RWPE2 (cell line): Measurements from ENCODE around the gene EIF2B2.

Experiments
- ATAC-seq: fragments of 200-7000 bp; cut with Tn5 transposase; 3 replicates; pipeline ENCODE4 v1.9.1; 2021; ENCODE audit warnings: low read depth
- DNase-seq: peaks from one replicate; pipeline ENCODE4 v3.0.0-alpha.2; 2020; ENCODE audit warnings: low spot score
- H3K27ac ChIP-seq: fragments of 450-650 bp; 2 replicates; pipeline ENCODE4 v1.5.1; 2017; ENCODE audit warnings: mild to moderate bottlenecking; ENCODE audit not compliant: poor library complexity, severe bottlenecking
- H3K27me3 ChIP-seq: fragments of 250-450 bp; sonication (Bioruptor Pico); 2 replicates; pipeline ENCODE4 v1.5.1; 2021; ENCODE audit warnings: mild to moderate bottlenecking, moderate library complexity; ENCODE audit not compliant: insufficient read depth, poor library complexity, severe bottlenecking
- H3K36me3 ChIP-seq: fragments of 250-450 bp; sonication (Bioruptor Pico); 2 replicates; pipeline ENCODE4 v1.5.1; 2020; ENCODE audit warnings: low read depth, mild to moderate bottlenecking, moderate library complexity
- H3K4me1 ChIP-seq: fragments of 250-450 bp; sonication (Bioruptor Pico); 2 replicates; pipeline ENCODE4 v1.5.1; 2021; ENCODE audit warnings: mild to moderate bottlenecking, moderate library complexity; ENCODE audit not compliant: insufficient read depth, poor library complexity, severe bottlenecking
- H3K4me3 ChIP-seq: fragments of 250-450 bp; sonication (Bioruptor Pico); 2 replicates; pipeline ENCODE4 v1.5.1; 2021; ENCODE audit warnings: mild to moderate bottlenecking, moderate library complexity; ENCODE audit not compliant: severe bottlenecking
- H3K9me3 ChIP-seq: fragments of 250-450 bp; sonication (Bioruptor Pico); 2 replicates; pipeline ENCODE4 v1.5.1; 2021; ENCODE audit warnings: mild to moderate bottlenecking, moderate library complexity; ENCODE audit not compliant: severe bottlenecking
- TF ChIP-seq, protein P1 (sequence below): fragments of 450-650 bp; IDR thresholded peaks from one replicate; pipeline ENCODE4 v1.5.1; 2017; ENCODE audit warnings: mild to moderate bottlenecking, moderate library complexity; ENCODE audit not compliant: poor library complexity, severe bottlenecking

The EIF2B2 gene

DNA sequence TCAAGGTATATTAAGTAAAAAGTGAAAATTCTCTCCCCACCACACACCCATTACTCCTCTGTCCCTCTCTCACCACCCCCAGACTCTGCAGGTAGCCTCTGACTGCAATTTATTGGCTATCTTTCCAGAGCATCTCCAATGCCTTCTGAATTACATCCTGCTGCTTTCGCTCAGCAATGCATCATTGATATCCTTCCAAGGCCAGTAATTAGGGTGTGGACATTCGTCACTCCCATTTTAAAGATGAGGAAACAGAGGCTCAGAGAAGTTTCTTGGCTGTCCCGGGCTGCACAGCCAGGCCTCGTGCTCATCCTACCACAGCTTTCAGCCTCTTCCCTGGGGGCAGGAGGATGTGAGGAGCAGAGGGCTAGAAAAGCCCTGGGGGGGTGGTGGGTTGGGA lies 23.7 kb upstream of the EIF2B2 start:
- Histone ChIP-seq H3K27ac (peak overlapping the region; percentile 30), H3K27me3 (no peaks in the 10 kb centered on the region), H3K4me3 (no peak overlapping the region), H3K4me1 (peaks cover 27% of the 10 kb centered on the region), H3K36me3 (no peaks in the 10 kb centered on the region), H3K9me3 (no peaks in the 10 kb centered on the region)
- no peak for ATAC-seq
- TF ChIP-seq, protein P1, sequence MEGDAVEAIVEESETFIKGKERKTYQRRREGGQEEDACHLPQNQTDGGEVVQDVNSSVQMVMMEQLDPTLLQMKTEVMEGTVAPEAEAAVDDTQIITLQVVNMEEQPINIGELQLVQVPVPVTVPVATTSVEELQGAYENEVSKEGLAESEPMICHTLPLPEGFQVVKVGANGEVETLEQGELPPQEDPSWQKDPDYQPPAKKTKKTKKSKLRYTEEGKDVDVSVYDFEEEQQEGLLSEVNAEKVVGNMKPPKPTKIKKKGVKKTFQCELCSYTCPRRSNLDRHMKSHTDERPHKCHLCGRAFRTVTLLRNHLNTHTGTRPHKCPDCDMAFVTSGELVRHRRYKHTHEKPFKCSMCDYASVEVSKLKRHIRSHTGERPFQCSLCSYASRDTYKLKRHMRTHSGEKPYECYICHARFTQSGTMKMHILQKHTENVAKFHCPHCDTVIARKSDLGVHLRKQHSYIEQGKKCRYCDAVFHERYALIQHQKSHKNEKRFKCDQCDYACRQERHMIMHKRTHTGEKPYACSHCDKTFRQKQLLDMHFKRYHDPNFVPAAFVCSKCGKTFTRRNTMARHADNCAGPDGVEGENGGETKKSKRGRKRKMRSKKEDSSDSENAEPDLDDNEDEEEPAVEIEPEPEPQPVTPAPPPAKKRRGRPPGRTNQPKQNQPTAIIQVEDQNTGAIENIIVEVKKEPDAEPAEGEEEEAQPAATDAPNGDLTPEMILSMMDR, result no peak
- DNase-seq, result no peak

DNA sequence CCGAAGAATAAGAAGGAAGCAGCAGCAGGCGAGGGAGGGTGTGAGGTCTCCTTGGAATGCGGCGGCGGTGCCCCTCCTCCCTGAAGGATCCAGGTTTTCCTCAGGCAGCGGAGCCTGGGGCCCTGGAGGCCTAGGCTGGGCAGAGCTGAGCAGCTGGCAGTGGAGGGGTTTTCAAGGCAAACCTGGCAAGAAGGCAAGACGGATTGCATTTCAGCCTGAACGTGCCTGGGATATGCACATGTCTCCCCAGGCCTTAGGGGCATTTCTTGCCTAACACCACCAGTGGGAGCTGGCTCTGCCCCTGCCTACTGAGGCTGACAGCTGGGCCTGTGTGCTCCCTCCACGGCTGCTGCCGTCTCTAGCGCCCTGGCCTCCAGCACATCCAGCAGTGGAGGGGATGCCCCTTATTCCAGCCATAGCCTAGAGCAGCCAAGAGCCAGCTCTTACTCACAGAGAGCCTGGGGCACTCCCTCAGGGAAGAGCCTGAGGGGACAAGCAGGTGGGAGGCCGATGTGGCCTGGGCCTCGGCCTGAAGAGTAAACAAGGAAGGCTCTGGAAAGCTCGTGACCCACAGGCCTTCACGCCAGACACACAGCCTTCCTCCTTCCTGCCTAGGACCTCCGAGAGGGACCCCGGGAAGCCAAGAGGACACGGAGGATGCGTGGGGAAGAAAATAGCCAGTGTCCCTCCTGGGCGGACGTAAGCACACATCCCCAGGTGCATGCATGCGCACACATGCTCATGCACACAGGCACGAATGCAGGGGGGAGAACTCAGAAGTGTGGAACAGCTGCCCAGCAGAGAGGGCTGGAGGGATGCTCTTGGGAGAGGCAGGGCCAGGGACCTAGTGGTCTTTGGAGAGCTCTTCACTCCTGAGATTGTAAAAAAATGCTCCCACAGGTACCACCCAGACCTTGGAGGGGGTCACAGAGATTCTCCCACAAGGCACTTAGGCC lies 23.0 kb upstream of the EIF2B2 start:
- TF ChIP-seq, protein P1, result peak; percentile 22
- peak; percentile 54 for ATAC-seq
- no peaks in the 10 kb centered on the region for H3K27me3 ChIP-seq
- H3K36me3 ChIP-seq, result no peaks in the 10 kb centered on the region
- peaks cover 27% of the 10 kb centered on the region for H3K4me1 ChIP-seq
- no peaks in the 10 kb centered on the region for H3K9me3 ChIP-seq
- DNase-seq, result peak; percentile 71
- H3K4me3 ChIP-seq, result no peak overlapping the region
- peak overlapping the region; percentile 30 for H3K27ac ChIP-seq

DNA sequence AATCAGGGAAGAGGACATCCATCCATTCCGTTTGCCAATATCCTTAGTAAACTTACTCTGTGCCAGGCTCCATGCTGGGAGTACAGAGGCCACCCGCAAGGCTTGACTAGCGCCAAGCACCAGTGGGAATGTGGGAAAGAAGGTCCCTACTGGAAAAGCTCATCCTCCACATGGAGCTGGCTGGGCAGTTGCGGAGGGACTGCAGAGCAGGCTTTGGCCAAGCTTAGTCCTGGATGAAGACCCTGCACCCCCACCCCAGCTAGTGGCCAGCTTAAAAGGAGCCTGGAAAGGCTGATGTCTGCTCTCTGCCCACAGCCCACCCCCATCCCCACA lies 22.4 kb upstream of the EIF2B2 start:
- no peak overlapping the region for H3K4me3 ChIP-seq
- peaks cover 27% of the 10 kb centered on the region for H3K4me1 ChIP-seq
- DNase-seq (peak; percentile 49), ATAC-seq (no peak)
- TF ChIP-seq, protein P1, result no peak
- peak overlapping the region; percentile 30 for H3K27ac ChIP-seq
- no peaks in the 10 kb centered on the region for H3K36me3 ChIP-seq
- no peaks in the 10 kb centered on the region for H3K9me3 ChIP-seq
- no peaks in the 10 kb centered on the region for H3K27me3 ChIP-seq

DNA sequence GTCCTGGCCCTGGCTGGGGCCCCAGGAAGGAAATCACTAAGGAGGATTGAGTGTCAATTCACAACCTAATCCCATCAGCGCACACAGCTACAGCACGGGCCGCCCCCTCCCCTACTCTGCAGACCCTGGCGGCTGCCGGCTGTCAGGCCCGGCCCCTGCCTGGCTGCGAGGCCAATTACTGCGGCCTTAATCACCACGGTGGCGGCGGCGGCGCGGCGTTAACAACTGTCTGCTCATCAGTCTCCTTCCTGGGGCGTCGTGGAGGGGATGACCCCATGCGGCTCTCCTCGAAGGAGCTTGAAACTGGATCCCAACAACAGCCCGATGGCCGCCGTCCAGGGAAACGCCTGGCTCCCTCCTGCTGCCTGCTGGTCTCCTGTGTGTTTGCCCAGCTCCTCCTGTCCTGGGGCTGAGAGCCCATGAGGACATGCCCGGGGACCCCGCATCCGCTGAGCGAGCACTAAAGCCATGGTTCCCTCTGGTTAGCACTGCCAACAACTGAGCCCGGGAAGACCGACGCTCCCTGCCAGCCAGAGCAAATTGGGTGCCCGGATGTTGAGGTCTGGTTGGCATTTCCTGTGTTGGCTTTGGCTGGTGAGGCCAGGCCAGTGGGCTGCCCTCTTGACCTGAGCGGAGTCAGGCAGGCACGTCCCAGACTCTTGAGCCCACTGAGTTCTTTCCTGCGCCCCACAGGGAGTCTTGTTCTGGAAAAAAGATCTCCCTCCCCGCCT lies 21.8 kb upstream of the EIF2B2 start:
- TF ChIP-seq, protein P1, result no peak
- H3K27ac ChIP-seq, result peak overlapping the region; percentile 30
- H3K36me3 ChIP-seq, result no peaks in the 10 kb centered on the region
- no peaks in the 10 kb centered on the region for H3K27me3 ChIP-seq
- peak; percentile 68 for DNase-seq
- no peak overlapping the region for H3K4me3 ChIP-seq
- no peaks in the 10 kb centered on the region for H3K9me3 ChIP-seq
- ATAC-seq, result peak; percentile 38
- H3K4me1 ChIP-seq, result peaks cover 27% of the 10 kb centered on the region

DNA sequence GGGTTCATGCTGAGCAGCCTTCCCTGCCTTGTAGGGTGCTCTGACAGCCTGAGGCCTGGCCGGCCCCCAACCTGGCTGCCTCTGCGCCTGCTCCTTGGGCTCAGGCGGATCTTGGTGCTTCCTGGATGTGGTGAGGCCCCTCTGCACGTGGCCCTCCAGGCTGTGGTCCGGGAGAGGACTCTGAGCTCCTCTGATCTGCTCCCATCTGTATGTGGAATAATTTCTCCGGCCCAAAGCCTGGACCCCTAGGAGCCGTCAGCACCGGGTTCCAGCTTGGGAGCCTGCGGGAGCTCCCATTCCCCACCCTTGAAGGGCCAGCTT lies 21.3 kb upstream of the EIF2B2 start:
- Histone ChIP-seq H3K27me3 (no peaks in the 10 kb centered on the region), H3K4me1 (peaks cover 27% of the 10 kb centered on the region), H3K36me3 (no peaks in the 10 kb centered on the region), H3K9me3 (no peaks in the 10 kb centered on the region), H3K27ac (peak overlapping the region; percentile 30), H3K4me3 (no peak overlapping the region)
- peak; percentile 50 for DNase-seq
- TF ChIP-seq, protein P1, result no peak
- ATAC-seq, result no peak
